ENCODE data around the gene TOM1L1. TPM values are rescaled to one million over a fixed set of nuclear protein-coding genes. Genes with fewer than 3 reads are reported as not detected.

The TOM1L1 gene
- 0.26 and 0.65 TPM in 2 replicates for total RNA-seq

DNA sequence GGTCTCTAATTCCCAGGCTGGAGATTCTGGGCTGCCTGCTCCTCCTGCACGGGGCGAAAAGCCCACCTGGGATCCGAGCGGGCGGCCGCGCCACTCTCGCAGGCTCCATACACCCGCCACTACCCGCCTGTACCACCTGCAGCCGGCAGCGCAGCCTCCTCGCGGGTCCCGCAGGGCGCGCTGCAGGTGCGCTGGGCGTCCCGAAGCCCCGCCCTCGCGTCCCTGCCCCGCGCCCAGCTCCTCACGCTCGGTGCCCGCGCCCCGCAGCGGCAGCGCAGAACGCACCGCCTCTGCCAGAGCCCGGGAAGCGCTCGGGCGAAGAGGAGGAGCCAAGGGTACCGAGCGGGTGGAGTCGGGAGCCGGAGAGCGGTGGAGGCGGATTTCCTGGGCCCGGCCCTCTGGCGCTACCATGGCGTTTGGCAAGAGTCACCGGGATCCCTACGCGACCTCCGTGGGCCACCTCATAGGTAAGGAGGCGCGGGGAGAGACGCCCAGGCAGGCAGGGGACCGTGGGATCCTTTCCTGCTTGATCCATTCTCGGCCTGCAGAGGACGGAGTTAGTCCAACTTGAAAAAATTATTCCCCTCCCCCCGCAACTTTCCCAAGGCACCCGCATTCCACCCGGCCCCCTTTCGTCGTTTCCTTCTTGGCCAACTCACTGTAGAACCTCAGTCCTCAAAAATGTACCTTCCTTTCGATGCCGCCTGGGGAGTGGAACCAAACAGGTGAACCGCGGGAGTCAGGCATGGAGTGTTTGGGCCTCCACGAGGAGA lies at the start of gene TOM1L1:
Gene TOM1L1 (plus strand): TSS at position 396 of the 773 bp plus-strand sequence. CDS start 14 bp downstream, at position 410.

DNA sequence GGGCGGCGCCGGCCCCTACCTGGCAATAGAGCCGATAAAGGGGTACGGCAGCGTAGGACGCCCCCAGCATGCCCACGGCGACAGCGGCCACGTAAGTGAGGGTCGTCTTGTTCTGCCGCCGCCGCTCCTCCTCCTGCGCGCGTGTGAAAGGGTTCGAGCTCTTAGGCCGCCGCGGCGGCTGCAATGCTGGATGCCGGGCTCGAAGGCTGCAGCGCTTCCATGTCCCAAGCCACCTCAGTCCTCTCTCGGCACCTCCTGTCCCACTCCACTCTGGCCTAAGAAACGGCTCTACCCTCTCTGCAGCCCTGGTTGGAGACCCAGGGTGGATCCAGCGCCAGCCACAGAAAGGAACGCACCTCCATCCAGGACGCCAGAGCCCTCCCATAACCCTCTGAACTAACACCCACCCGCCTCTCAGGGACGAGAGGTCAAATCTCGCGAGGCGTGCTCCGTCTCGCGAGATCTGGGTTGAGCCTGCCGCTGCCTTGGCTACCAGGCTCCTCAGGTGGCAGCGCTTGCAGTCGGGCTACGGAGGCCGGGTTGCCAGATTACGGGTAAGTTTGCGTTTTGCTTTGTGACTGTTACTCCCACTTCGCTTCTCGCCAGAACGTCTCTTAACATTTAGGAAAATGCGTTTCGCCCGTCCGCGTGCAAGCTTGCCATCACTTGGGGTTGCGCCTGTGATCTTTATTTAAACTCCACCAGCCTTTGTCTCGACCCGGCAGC lies 67.8 kb downstream of the TOM1L1 start, which contains the start of the genes COX11 and STXBP4:
Gene COX11 (minus strand): TSS at position 393 of the 726 bp plus-strand sequence. CDS start 8 bp downstream, at position 385.
Gene STXBP4 (plus strand): TSS at position 504 of the 726 bp plus-strand sequence. CDS start 17,455 bp downstream, outside the sequence.

Other genes starting within 250 kb of the TOM1L1 start
- gene COX11, start 67.8 kb downstream of the TOM1L1 start, total RNA-seq = 73.9 and 88.3 TPM in 2 replicates
- 3.0 and 10.2 TPM in 2 replicates for gene STXBP4, start 67.9 kb downstream of the TOM1L1 start, total RNA-seq

Measured in dermis lymphatic vessel endothelial cell (primary cell).